Activated CD4-positive, CD25-positive, alpha-beta regulatory T cell (primary cell): ENCODE results near the gene CDC42EP2.

ENCODE experiments used
- DNase-seq, 4 experiments: peaks; one replicate each; lab custom pipeline; 2025; lab: John Stamatoyannopoulos, UW

Gene CDC42EP2

DNA sequence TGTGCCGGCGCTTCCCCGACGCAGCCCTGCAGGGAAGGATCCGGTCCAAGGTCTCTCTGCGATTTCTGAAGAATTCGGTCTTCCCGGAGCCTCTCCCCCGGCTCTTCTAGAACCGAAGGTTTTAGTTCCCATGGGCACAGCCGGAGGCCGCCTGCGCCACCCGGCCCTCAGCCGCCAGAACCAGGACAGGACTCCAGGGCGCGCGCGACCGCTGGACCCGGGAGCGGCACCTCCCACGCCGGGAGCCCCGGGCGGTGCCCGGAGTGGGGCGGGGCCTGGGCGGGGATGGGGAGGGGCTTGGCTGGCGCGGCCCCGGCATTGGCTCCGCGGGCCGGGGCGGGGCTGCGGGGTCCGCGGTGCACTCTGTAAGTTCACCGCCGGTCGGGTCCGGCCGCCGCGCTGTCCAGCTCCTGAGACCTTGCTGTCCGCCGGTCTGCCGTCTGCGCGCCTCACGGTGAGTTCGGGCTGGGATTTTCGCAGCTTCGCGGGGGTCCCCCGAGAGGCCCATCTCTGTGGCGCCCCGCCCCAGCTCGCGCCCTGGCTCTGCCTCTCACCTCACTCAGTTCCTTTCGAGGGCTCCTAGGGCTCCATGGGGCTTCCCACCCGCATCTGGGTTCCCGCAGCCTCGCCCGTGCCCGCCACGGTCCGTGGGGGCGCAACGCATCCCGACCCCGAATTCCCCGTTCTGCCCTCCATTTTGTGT lies at the start of gene CDC42EP2:
TSS of gene CDC42EP2 (plus strand) at position 366 of the 703 bp plus-strand sequence. CDS start 6,033 bp downstream, outside the sequence.
- DNase-seq: peak; percentile 42 to 62 (median 60)

DNA sequence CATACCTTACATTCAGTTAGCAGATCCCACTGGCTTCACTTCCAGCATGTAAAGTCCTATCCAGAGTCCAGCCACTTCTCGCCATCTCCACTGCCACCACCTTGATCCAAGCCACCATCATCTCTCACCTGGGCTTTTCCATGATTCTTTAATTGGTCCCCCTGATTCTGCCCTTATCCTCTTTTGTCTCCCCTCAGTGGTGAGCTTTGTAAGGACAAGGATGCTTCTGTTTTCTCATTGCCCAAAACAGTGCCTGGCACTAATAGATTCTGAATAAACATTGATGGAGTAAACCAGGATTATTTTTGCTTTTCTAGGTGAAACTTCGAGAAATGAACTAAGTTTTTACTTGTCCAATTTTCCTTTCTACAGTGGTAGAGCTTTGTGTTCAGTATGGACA lies 48.5 kb upstream of the CDC42EP2 start:
- DNase-seq: no peak

- peak in 2 of 4 experiments; percentile 9 to 15 for DNase-seq
These were observed 39.7 kb upstream of the CDC42EP2 start for GRCh38 chr11:65274735-65275682.

DNA sequence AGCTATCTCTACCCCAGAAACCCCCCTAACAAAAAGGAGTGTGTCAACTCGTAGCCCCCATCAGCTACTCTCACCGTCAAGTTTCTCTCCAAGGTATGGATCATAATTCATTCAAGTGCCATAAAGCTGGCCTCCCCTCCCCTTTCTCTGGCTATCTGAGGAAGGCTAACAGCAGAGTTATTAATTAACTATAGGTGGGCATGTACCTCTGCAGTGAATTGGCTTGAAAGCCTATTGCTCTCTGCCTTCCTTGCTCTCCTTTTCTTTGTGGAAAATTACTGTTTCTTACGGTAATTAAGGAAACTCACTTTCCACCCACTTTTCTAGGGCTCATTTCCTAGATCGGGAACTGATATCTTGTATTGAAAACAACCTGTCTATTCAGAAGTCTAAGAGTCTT lies 38.8 kb upstream of the CDC42EP2 start:
- DNase-seq: no peak

- no peak for DNase-seq
These were observed 36.9 kb upstream of the CDC42EP2 start for GRCh38 chr11:65277631-65278277.

DNA sequence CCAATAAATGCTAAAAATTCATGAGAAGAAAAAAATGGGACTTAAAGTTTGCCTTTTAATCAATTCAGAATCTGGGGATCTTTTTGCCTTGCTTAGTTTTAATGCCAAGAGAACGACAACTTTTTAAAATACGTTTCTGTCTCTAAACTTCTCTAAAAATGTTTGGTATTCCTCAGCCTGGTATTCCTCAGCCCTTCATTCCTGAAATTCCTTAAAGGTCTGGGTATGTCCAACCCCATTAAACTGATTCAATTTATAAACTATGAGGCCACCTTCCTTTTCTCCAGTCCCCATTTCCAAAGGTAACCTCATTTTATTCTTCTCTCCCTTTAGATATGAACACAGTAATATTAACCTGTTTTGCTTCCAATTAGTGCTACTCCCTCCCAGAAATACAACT lies 36.3 kb upstream of the CDC42EP2 start:
- no peak for DNase-seq

DNA sequence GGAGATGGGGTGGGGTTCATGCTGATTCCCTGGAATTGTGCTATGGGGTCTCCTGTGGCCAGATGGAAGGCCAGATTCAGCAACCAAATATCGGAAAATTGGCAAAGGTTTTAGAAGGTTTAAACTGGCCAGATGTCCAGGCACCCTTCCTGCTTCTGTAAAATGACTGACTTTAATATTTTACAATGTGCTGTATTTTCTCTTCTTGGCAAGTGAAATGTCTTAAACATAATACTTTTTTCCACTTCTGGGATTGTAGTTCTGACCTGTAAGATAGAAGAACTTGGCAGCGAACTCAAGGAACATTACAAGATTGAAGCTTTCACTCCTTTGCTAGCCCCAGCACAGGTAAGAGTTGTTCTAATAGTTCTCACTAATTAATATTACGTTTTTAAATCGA lies 35.4 kb upstream of the CDC42EP2 start:
- no peak for DNase-seq

DNA sequence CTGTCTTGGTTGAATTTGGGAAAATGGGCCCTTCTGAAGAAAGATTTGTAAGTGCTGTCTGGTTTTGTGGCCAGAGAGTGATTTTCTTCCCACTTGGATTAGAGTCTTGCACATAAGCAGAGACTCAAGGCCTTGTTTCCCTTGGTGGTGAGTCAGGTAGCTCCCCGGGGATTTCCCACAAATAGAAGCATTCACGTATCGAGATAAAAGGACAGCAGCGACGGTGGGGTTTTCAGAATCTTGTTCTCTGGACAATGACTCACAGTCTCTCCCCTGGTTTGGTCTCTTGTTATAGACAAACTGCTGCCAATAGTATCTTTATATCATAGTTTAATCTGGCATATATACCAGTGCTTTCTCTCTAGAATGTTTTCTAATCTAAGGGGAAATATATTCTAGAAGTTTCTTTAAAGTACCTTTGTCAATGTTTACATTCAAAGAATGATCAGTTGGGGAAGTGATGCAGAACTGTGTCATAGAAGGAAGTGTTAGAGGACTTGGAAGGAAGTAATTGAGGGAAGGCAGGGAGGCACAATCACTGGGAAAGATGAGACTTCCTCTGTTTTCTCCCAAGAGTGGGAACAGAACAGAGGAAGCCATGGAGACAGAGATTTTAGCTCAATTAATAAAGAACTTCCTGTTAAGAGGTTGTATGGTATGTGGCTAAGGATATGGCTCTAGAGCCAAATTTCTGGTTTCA lies 34.8 kb upstream of the CDC42EP2 start:
- peak in 3 of 4 experiments; percentile 8 to 30 (median 17) for DNase-seq

GRCh38 chr11:65280646-65281045 lies 34.0 kb upstream of the CDC42EP2 start:
- DNase-seq: no peak

- no peak for DNase-seq
These were observed 28.0 kb upstream of the CDC42EP2 start for GRCh38 chr11:65286686-65287085.

- DNase-seq: no peak
These were observed 27.1 kb upstream of the CDC42EP2 start for GRCh38 chr11:65287601-65288000.

- no peak for DNase-seq
These were observed 25.7 kb upstream of the CDC42EP2 start for GRCh38 chr11:65288706-65289536.

DNA sequence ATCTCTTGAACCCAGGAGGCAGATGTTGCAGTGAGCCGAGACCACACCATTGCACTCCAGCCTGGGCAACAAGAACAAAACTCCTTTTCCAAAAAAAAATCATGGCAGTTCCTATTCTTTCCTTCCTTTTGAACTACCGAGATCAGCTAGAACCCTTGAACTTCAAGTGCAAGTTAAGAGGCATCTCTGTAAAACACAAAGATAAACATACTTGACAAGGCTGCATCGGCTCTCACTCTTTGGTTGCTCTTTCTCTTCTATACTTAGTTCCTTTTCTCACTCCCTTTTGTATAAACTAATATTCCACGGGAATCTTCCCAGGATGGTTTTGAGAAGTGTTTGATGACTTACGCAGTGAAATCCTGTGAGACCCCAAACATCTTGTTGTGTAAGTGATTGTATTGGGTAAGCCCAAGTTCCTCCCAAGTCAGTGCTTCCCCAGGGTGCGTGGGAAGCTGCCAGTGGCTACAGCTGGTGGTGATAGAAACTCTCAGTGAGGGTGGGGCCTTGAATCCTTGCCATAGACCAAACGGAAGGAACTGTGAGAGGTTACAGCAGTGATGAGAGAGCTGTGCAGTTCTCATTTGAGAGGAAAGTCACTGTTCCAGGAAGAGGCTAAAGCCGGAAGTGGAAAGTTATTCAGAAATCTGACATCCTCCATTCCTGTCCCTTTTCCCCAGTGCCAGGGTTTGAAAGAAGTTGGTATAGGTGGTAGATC lies 24.1 kb upstream of the CDC42EP2 start:
- no peak for DNase-seq

DNA sequence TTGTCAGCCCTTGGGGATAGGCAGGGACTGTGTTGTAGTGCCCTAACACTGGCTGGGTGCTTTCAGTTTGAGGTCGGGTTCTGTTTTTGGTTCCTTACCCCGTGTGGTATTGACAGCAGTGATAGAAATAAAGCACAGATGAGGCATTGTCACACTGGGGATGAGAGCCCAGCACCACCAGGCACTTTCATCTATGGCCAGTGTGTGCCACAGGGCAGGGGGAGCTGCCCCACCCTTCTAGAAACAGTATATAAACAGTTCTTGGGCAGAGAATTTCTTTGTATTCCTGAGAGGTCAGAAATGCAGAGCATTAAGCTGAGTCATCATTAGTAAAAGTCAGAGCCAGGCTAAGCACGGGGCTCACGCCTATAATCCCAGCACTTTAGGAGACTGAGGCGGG lies 23.1 kb upstream of the CDC42EP2 start:
- no peak for DNase-seq

- DNase-seq: no peak
These were observed 21.8 kb upstream of the CDC42EP2 start for GRCh38 chr11:65292890-65293289.

DNA sequence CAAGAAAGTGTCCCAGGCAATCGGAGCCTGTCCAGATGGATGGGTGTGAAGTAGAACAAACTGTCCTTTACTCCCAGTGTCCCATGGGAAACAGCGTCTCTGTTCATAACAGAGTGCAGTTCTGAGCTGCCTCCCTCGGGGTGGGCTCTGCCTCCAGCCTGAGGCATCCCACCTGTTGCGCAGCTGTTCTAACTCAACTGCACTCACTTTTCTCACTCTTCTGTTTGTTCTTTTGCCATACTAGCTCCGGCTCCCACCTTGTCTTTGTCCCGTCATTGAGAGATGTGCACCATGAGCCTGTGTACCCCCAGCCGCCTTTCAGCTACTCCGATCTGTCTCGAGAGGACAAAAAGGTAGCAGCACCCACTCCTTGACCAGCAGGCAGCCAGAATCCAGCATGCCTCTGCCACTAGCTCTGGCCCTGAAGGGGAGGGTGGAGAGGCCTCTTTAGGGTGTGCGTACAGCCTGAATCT lies 20.7 kb upstream of the CDC42EP2 start:
- DNase-seq: no peak

- DNase-seq: no peak
These were observed 19.7 kb upstream of the CDC42EP2 start for GRCh38 chr11:65295001-65295400.

DNA sequence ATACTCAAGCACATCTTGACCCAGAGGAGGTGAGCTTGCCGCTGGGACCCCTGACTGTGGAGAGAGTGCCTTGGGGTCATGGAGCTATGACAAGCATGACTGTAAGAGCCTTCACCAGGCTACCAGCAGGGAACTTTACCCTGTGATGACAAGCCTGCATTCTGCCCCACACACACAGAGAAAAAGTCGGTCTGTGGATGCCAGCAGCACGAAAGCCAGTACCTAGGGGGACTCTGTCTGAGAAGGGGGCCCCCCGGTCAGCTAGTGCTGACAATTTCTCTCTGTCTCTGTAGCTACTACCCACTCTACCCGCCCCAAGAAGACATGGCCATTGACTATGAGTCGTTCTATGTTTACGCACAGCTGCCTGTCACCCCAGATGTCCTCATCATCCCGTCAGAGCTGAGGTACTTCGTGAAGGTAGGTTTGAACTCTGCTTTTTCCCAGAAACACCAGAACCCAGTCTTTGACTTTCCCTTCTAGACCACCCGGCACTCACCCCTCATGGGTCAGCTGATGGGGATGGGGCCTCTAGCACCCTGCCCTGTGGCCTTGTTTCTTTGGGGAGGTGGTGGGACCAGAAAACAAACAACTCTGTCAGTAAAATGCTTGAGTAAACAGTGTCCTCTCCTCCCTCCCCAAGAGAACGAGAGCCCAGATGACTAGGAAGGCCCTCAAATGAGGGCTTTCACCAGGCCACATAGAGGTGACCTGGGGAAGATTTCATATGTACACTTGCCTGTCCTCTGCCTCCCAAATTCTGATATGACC lies 18.9 kb upstream of the CDC42EP2 start:
- no peak for DNase-seq

DNA sequence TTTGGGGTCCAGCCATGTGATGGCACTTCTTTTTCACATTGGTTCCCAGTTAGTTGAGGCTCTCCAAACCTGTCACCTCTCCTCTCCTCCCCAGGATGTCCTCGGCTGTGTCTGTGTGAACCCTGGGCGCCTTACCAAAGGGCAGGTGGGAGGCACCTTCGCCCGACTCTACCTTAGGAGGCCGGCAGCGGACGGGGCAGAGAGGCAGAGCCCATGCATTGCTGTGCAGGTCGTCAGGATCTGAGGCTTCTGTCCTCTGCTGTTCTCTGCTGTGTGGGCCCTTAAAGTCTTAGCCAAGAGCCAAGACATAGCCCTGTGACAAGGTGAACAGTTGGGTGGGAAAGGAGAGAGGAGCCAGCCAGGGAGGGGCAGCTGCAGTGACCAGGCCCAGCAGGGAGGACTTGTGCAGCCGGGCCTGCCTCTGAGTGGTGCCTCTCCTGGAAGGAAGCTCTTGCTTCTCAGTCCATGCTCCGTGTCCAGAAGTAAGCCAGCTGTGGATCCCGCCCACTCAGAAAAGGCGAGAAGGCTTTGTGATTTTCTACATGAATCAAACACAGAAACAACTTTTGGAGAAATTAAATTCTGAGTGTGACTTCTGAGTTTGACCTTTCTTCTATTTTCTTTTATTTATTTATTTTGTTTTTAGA lies 17.5 kb upstream of the CDC42EP2 start:
- DNase-seq: no peak
